Measurements from ENCODE around the gene NDRG3. TPM values are rescaled to one million over a fixed set of nuclear protein-coding genes. Genes with fewer than 3 reads are reported as not detected.

Gene NDRG3
- total RNA-seq, 2 experiments from 2014 or later, result 32.8 to 33.7 TPM

DNA sequence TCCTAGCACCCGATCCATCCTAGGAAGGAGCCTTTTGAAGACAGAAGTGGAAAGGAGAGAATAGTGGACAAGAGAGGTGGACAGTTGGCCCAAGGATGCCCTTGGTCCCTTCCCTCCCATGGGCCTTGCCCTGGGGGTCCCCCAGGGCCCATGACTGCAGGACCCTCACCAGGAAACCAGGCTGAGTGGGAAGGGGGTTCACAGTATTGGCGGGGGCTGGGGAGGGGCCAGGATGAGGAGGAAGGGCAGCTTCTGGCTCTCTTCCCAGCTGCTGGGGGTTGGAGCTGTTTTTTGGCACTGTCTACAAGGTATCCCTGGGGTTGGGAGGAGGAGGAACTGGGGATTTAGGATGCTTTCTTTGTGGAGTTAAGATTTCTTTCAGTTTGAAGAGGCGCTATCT is 31.7 kb upstream of the NDRG3 start:
- DNase-seq, result no peak
- Mint-ChIP-seq H3K4me3 (no peak overlapping the region), H3K36me3 (ENCODE audit: low read depth) (peaks cover 5% of the 10 kb centered on the region), H3K4me1 (peaks cover 12% of the 10 kb centered on the region), H3K27ac (no peak overlapping the region), H3K27me3 (peaks cover 6% of the 10 kb centered on the region), H3K9me3 (no peaks in the 10 kb centered on the region)
- POLR2A ChIA-PET, result no interaction called here
- CTCF ChIA-PET, result interaction anchor here (1.3 to 1.7 kb wide), 3 partner anchors 11 to 31 kb away, joined by 3 to 4 read pairs (median 4); no protein-coding TSS in a partner anchor

DNA sequence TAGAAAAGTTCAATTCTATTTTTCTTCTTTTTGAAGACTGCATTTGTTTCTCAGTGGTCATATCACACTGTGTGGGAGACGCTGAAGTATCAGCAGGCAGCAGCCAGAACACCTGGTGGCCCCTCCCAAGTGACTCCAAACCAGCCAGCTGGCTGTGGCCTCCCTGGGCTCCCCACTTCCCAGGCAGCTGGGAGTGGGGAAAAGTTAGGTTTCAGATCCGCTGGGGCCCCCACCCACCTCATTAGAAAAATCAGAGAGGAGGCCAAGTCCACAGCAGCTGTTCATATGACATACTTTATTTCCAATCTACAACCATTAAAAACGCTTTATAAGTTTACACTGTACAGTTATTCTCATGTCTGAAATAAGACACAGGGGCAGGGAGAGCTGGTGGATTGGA is 31.3 kb upstream of the NDRG3 start:
- H3K36me3 Mint-ChIP-seq (ENCODE audit: low read depth), result peaks cover 7% of the 10 kb centered on the region
- H3K9me3 Mint-ChIP-seq, result no peaks in the 10 kb centered on the region
- peaks cover 6% of the 10 kb centered on the region for H3K27me3 Mint-ChIP-seq
- ChIA-PET POLR2A (interaction anchor here (0.7 kb wide), 1 partner anchor 171 kb away, joined by 3 read pairs; the partner anchor contains the start of gene RAB5IF), CTCF (interaction anchor here (0.7 to 1.7 kb wide), 5 partner anchors 12 to 1568 kb away, joined by 3 to 4 read pairs (median 3); no protein-coding TSS in a partner anchor)
- H3K27ac Mint-ChIP-seq, result no peak overlapping the region
- H3K4me3 Mint-ChIP-seq, result no peak overlapping the region
- H3K4me1 Mint-ChIP-seq, result peaks cover 15% of the 10 kb centered on the region
- DNase-seq, result no peak

GRCh38 chr20:36775826-36776225 is 29.9 kb upstream of the NDRG3 start:
- Mint-ChIP-seq H3K36me3 (ENCODE audit: low read depth) (peaks cover 15% of the 10 kb centered on the region), H3K27ac (no peak overlapping the region), H3K4me1 (peaks cover 28% of the 10 kb centered on the region), H3K4me3 (no peak overlapping the region), H3K9me3 (no peaks in the 10 kb centered on the region), H3K27me3 (peaks cover 6% of the 10 kb centered on the region)
- no peak for DNase-seq
- ChIA-PET CTCF (interaction anchor here (2.5 kb wide), 1 partner anchor 33 kb away, joined by 12 read pairs; no protein-coding TSS in a partner anchor), POLR2A (no interaction called here)

DNA sequence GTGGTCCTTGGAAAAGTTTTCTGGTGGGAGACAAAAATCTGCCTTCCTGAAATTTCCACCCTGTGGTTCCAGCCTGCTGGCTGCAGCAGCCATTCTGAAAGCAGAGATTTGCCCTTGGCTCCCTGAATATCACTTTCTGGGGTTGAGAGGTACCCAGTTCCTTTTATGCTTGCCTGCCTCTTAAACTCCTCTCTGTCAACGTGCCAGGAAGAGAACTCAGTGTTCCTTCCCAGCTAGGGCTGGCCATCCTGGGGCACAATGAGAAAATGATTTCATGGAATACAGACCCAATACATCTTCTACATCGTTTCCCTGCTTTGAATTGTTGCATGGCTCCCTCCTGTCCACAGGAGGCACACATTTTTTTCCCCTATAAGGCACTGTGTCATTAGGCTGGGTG is 29.3 kb upstream of the NDRG3 start:
- Mint-ChIP-seq H3K9me3 (no peaks in the 10 kb centered on the region), H3K4me3 (peak overlapping the region; percentile 43), H3K36me3 (ENCODE audit: low read depth) (peaks cover 18% of the 10 kb centered on the region), H3K27me3 (peaks cover 6% of the 10 kb centered on the region), H3K4me1 (peaks cover 32% of the 10 kb centered on the region), H3K27ac (no peak overlapping the region)
- ChIA-PET CTCF (interaction anchor here (1.1 to 2.5 kb wide), 4 partner anchors 19 to 55 kb away, joined by 4 to 12 read pairs (median 5); no protein-coding TSS in a partner anchor), POLR2A (interaction anchor here (1.2 to 2.3 kb wide), 2 partner anchors 13 to 30 kb away, joined by 3 to 13 read pairs; partner anchors contain the start of gene NDRG3)
- DNase-seq, result no peak

GRCh38 chr20:36773597-36774390 is 27.9 kb upstream of the NDRG3 start, which contains the start of gene DSN1:
Gene DSN1 (minus strand): TSS chr20:36773763. CDS start chr20:36771458, 2,305 bp downstream.
- Mint-ChIP-seq H3K36me3 (ENCODE audit: low read depth) (peaks cover 25% of the 10 kb centered on the region), H3K27me3 (peaks cover 2% of the 10 kb centered on the region), H3K9me3 (no peaks in the 10 kb centered on the region), H3K4me1 (peaks cover 42% of the 10 kb centered on the region), H3K27ac (peak within 1 kb of the TSS; percentile 85), H3K4me3 (peak within 1 kb of the TSS; percentile 91)
- peak; percentile 99 for DNase-seq
- POLR2A ChIA-PET, result interaction anchor here (0.6 to 2.3 kb wide), 29 partner anchors 10 to 1031 kb away, joined by 3 to 13 read pairs (median 3); partner anchors contain the start of genes NDRG3, RAB5IF and SLA2
- CTCF ChIA-PET, result interaction anchor here (0.6 to 2.5 kb wide), 26 partner anchors 11 to 535 kb away, joined by 3 to 12 read pairs (median 4); partner anchors contain the start of genes NDRG3, RAB5IF and SLA2

- DNase-seq, result no peak
- ChIA-PET POLR2A (interaction anchor here (0.6 to 2.3 kb wide), 23 partner anchors 9 to 1031 kb away, joined by 3 to 13 read pairs (median 3); partner anchors contain the start of genes NDRG3 and RAB5IF), CTCF (interaction anchor here (0.6 to 2.5 kb wide), 18 partner anchors 11 to 535 kb away, joined by 3 to 12 read pairs (median 4); partner anchors contain the start of genes NDRG3 and SLA2)
- Mint-ChIP-seq H3K4me1 (peaks cover 42% of the 10 kb centered on the region), H3K27me3 (peaks cover 1% of the 10 kb centered on the region), H3K36me3 (ENCODE audit: low read depth) (peaks cover 25% of the 10 kb centered on the region), H3K9me3 (no peaks in the 10 kb centered on the region), H3K27ac (peak overlapping the region; percentile 85), H3K4me3 (peak overlapping the region; percentile 91)
Observed at GRCh38 chr20:36773107-36773596, 27.3 kb upstream of the NDRG3 start.

DNA sequence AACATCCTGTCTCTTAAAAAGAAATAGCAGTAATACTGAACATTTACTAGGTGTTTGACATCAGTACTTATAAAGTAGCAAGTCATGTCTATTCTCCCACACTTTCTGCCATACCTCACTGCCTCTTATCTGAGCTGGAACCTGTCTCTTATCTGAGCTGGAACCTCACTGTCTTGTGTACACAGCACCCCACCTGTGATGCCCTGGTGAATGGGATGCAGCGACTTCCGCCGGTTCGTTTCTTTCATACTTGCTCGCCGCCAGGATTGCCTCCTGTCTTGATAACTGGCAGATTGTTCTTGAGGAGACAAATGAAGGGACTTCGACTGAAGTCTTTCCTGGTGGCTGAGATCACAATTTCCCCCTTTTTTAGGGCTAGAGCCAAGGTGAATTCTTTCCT is 24.8 kb upstream of the NDRG3 start:
- DNase-seq, result no peak
- Mint-ChIP-seq H3K4me3 (no peak overlapping the region), H3K4me1 (peaks cover 42% of the 10 kb centered on the region), H3K27me3 (peaks cover 1% of the 10 kb centered on the region), H3K9me3 (no peaks in the 10 kb centered on the region), H3K27ac (no peak overlapping the region), H3K36me3 (ENCODE audit: low read depth) (peaks cover 37% of the 10 kb centered on the region)
- ChIA-PET POLR2A (no interaction called here), CTCF (interaction anchor here (0.8 to 3.7 kb wide), 2 partner anchors 16 to 38 kb away, joined by 3 to 15 read pairs; no protein-coding TSS in a partner anchor)

- CTCF ChIA-PET, result interaction anchor here (0.6 to 3.7 kb wide), 3 partner anchors 10 to 119 kb away, joined by 3 to 15 read pairs (median 4); no protein-coding TSS in a partner anchor
- no peak for DNase-seq
- POLR2A ChIA-PET, result interaction anchor here (1.4 kb wide), 1 partner anchor 24 kb away, joined by 3 read pairs; no protein-coding TSS in a partner anchor
- peaks cover 44% of the 10 kb centered on the region for H3K36me3 Mint-ChIP-seq (ENCODE audit: low read depth)
- no peak overlapping the region for H3K4me3 Mint-ChIP-seq
- H3K27ac Mint-ChIP-seq, result no peak overlapping the region
- H3K27me3 Mint-ChIP-seq, result peaks cover 1% of the 10 kb centered on the region
- peaks cover 39% of the 10 kb centered on the region for H3K4me1 Mint-ChIP-seq
- H3K9me3 Mint-ChIP-seq, result no peaks in the 10 kb centered on the region
Observed at GRCh38 chr20:36768768-36769430, 23.0 kb upstream of the NDRG3 start.

DNA sequence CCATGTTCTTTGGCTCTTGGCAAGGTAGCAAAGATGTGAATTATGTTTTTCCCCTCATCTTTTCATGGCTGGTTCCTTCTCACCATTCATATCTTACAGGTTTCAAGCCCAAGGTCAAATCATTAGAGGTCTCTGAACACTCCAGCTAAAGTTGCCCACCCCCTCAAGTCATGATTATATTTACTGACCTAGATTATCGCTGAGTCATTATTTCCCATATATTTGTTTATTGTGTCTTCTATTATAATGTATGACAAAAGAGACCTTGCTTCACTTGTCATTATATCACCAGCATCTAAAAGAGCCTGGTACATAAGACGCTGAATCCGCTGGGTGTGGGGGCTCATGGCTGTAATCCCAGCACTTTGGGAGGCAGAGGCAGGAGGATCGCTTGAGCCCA is 15.2 kb upstream of the NDRG3 start:
- ChIA-PET POLR2A (interaction anchor here (0.8 kb wide), 1 partner anchor 9 kb away, joined by 3 read pairs; no protein-coding TSS in a partner anchor), CTCF (no interaction called here)
- Mint-ChIP-seq H3K4me1 (peaks cover 17% of the 10 kb centered on the region), H3K36me3 (ENCODE audit: low read depth) (peaks cover 35% of the 10 kb centered on the region), H3K9me3 (no peaks in the 10 kb centered on the region), H3K4me3 (no peak overlapping the region), H3K27ac (peak overlapping the region; percentile 38), H3K27me3 (no peaks in the 10 kb centered on the region)
- DNase-seq, result no peak

DNA sequence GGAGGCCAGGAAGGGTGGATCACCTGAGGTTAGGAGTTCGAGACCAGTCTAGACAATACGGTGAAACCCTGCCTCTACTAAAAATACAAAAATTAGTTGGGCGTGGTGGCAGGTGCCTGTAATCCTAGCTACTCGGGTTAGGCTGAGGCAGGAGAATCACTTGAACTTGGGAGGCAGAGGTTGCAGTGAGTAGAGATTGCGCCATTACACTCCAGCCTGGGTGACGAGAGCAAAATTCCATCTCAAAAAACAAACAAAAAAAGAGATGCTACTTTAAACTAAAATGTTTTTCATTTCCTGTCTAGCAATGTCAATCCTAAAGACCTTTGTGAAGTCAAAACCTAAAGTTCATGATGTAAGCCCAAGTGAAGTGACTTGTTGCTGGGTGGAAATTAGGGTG is 14.8 kb upstream of the NDRG3 start:
- POLR2A ChIA-PET, result no interaction called here
- CTCF ChIA-PET, result no interaction called here
- peaks cover 17% of the 10 kb centered on the region for H3K4me1 Mint-ChIP-seq

GRCh38 chr20:36758276-36758675 is 12.4 kb upstream of the NDRG3 start:
- Mint-ChIP-seq H3K27me3 (no peaks in the 10 kb centered on the region), H3K9me3 (no peaks in the 10 kb centered on the region), H3K4me3 (no peak overlapping the region), H3K4me1 (peaks cover 20% of the 10 kb centered on the region), H3K27ac (peak overlapping the region; percentile 79), H3K36me3 (ENCODE audit: low read depth) (peaks cover 45% of the 10 kb centered on the region)
- ChIA-PET CTCF (interaction anchor here (0.7 to 2.1 kb wide), 4 partner anchors 11 to 30 kb away, joined by 3 to 7 read pairs (median 4); partner anchors contain the start of gene DSN1), POLR2A (interaction anchor here (1.1 to 1.2 kb wide), 3 partner anchors 15 to 163 kb away, joined by 3 to 4 read pairs (median 3); partner anchors contain the start of gene DSN1)
- DNase-seq, result no peak

More for the DNA sequence above, 14.8 kb upstream of the NDRG3 start:
- no peak for DNase-seq
- no peaks in the 10 kb centered on the region for H3K9me3 Mint-ChIP-seq
- no peak overlapping the region for H3K4me3 Mint-ChIP-seq
- H3K27ac Mint-ChIP-seq, result peak overlapping the region; percentile 38
- no peaks in the 10 kb centered on the region for H3K27me3 Mint-ChIP-seq
- peaks cover 36% of the 10 kb centered on the region for H3K36me3 Mint-ChIP-seq (ENCODE audit: low read depth)

DNA sequence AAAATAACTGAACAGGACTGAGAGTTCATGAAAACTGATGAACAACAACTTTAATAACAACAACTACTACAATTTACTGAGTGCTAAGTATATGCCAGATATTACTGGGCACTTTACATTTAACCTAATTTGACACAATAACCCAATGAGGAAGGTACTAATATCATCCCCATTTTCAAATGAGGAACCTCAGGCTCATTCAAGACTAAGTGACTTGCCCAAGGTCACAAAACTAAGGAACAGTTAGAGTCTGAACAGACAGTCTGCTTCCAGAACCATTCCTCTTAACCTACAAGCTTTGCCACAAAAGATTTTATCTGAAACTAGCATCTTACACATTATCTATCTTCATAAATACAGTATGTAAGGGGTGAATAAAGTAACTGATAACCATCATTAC is 10.6 kb upstream of the NDRG3 start:
- DNase-seq, result no peak
- POLR2A ChIA-PET, result interaction anchor here (1.5 kb wide), 2 partner anchors 10 to 90 kb away, joined by 3 read pairs; no protein-coding TSS in a partner anchor
- Mint-ChIP-seq H3K27me3 (no peaks in the 10 kb centered on the region), H3K27ac (no peak overlapping the region), H3K36me3 (ENCODE audit: low read depth) (peaks cover 60% of the 10 kb centered on the region), H3K4me3 (no peak overlapping the region), H3K4me1 (peaks cover 20% of the 10 kb centered on the region), H3K9me3 (no peaks in the 10 kb centered on the region)
- CTCF ChIA-PET, result interaction anchor here (0.6 to 3.4 kb wide), 6 partner anchors 11 to 291 kb away, joined by 3 to 28 read pairs (median 13); partner anchors contain the start of gene NDRG3
